Esophagus squamous epithelium (tissue), 4 donors: ENCODE results near the gene EXD2.

Experiments
- CTCF ChIP-seq, 6 experiments: fragments of 450-650 bp in 4 of 6; fragments of 200-600 bp in 2 of 6; sonication (generic) in 2 of 6; IDR thresholded peaks; one replicate each; pipeline ENCODE4 v1.5.1; 2016 to 2019; ENCODE audit warnings: antibody characterized with exemption in 6 of 6, mild to moderate bottlenecking in 4 of 6, moderate library complexity in 4 of 6
- POLR2A ChIP-seq, 4 donors: fragments of 450-650 bp; IDR thresholded peaks; one replicate each; pipeline ENCODE4 v1.6.1; 2017; ENCODE audit warnings: antibody characterized with exemption in 4 of 4, mild to moderate bottlenecking in 4 of 4, moderate library complexity in 3 of 4

GRCh38 chr14:69259168-69259526 is 67.8 kb downstream of the EXD2 start:
- TF ChIP-seq CTCF (IDR thresholded peaks at IDR 0.05): no peak
- no peak for TF ChIP-seq POLR2A (IDR thresholded peaks at IDR 0.05)
